ENCODE results near the gene FAM237A. TPM values are rescaled to one million over a fixed set of nuclear protein-coding genes. Genes with fewer than 3 reads are reported as not detected.

Gene FAM237A
- total RNA-seq, 6 experiments from 2014 or later: not detected

- no peaks in the 10 kb centered on the region for H3K36me3 Mint-ChIP-seq (ENCODE audit: low read depth)
- H3K27ac Mint-ChIP-seq: no peak overlapping the region
- no peak for DNase-seq
- H3K9me3 Mint-ChIP-seq: no peaks in the 10 kb centered on the region
- no peak overlapping the region for H3K4me3 Mint-ChIP-seq
- TF ChIP-seq CTCF (IDR thresholded peaks at IDR 0.05): no peak
- peaks cover 7% of the 10 kb centered on the region; the same call in 1 of the 2 replicates for H3K27me3 Mint-ChIP-seq (ENCODE audit: insufficient read depth)
- H3K4me1 Mint-ChIP-seq (ENCODE audit: low read depth): no peaks in the 10 kb centered on the region
Observed at GRCh38 chr2:206688453-206688852, 46.2 kb downstream of the FAM237A start.

GRCh38 chr2:206688990-206689389, 46.7 kb downstream of the FAM237A start:
- no peak for DNase-seq
- no peak overlapping the region for H3K27ac Mint-ChIP-seq
- no peak for TF ChIP-seq CTCF (IDR thresholded peaks at IDR 0.05)
- no peak overlapping the region for H3K4me3 Mint-ChIP-seq
- H3K36me3 Mint-ChIP-seq (ENCODE audit: low read depth): no peaks in the 10 kb centered on the region
- no peaks in the 10 kb centered on the region for H3K9me3 Mint-ChIP-seq
- peaks cover 7% of the 10 kb centered on the region; the same call in 1 of the 2 replicates for H3K27me3 Mint-ChIP-seq (ENCODE audit: insufficient read depth)
- H3K4me1 Mint-ChIP-seq (ENCODE audit: low read depth): no peaks in the 10 kb centered on the region

- peaks cover 7% of the 10 kb centered on the region; the same call in 1 of the 2 replicates for H3K27me3 Mint-ChIP-seq (ENCODE audit: insufficient read depth)
- no peak overlapping the region for H3K4me3 Mint-ChIP-seq
- DNase-seq: no peak
- no peaks in the 10 kb centered on the region for H3K36me3 Mint-ChIP-seq (ENCODE audit: low read depth)
- no peaks in the 10 kb centered on the region for H3K4me1 Mint-ChIP-seq (ENCODE audit: low read depth)
- H3K27ac Mint-ChIP-seq: no peak overlapping the region
- H3K9me3 Mint-ChIP-seq: no peaks in the 10 kb centered on the region
- TF ChIP-seq CTCF (IDR thresholded peaks at IDR 0.05): no peak
Observed at GRCh38 chr2:206692971-206693370, 50.7 kb downstream of the FAM237A start.

- no peak overlapping the region for H3K27ac Mint-ChIP-seq
- H3K4me1 Mint-ChIP-seq (ENCODE audit: low read depth): no peaks in the 10 kb centered on the region
- peaks cover 7% of the 10 kb centered on the region; the same call in 1 of the 2 replicates for H3K27me3 Mint-ChIP-seq (ENCODE audit: insufficient read depth)
- H3K36me3 Mint-ChIP-seq (ENCODE audit: low read depth): no peaks in the 10 kb centered on the region
- peak; percentile 89 for TF ChIP-seq CTCF (IDR thresholded peaks at IDR 0.05)
- DNase-seq: peak; percentile 48
- no peak overlapping the region for H3K4me3 Mint-ChIP-seq
- H3K9me3 Mint-ChIP-seq: no peaks in the 10 kb centered on the region
Observed at GRCh38 chr2:206693399-206694137, 51.3 kb downstream of the FAM237A start.

GRCh38 chr2:206696910-206697309, 54.6 kb downstream of the FAM237A start:
- H3K27ac Mint-ChIP-seq: no peak overlapping the region
- no peaks in the 10 kb centered on the region for H3K9me3 Mint-ChIP-seq
- no peaks in the 10 kb centered on the region for H3K4me1 Mint-ChIP-seq (ENCODE audit: low read depth)
- no peak overlapping the region for H3K4me3 Mint-ChIP-seq
- peaks cover 6% of the 10 kb centered on the region for H3K27me3 Mint-ChIP-seq (ENCODE audit: insufficient read depth)
- no peak for DNase-seq
- no peak for TF ChIP-seq CTCF (IDR thresholded peaks at IDR 0.05)
- no peaks in the 10 kb centered on the region for H3K36me3 Mint-ChIP-seq (ENCODE audit: low read depth)

All from HFFc6 (cell line).